Uterus (tissue), 2 donors: ENCODE measurements around the gene HSPB8.

ENCODE experiments used
- CTCF ChIP-seq, 4 experiments: fragments of 200-600 bp in 2 of 4; fragments of 450-650 bp in 2 of 4; sonication (generic) in 2 of 4; IDR thresholded peaks; one replicate each; pipeline ENCODE4 v1.5.1; 2016 to 2019; ENCODE audit warnings: antibody characterized with exemption in 4 of 4, mild to moderate bottlenecking in 2 of 4, moderate library complexity in 1 of 4
- POLR2A ChIP-seq, 2 donors: fragments of 450-650 bp; IDR thresholded peaks; one replicate each; pipeline ENCODE4 v1.6.1; 2016; ENCODE audit warnings: antibody characterized with exemption in 2 of 2, mild to moderate bottlenecking in 1 of 2, moderate library complexity in 1 of 2

DNA sequence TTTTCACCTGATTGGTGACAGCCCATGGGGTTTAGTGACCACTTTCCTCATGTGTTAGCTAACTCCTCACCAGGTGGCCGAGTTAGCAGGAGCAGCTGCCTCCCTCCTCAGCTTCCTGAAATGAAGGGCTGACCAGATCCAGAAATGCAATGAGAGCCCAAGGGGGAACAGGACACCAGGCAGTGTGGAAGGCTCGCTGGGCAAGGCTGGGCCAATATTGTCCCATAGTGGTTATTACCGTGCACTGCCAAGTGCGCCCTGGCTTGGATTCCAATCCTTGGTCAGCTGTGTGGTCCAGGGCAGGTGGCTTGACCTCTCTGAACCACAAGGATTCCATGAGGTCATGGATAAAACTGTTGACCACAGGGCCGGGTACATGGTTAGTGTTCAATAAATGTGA, 3.6 kb upstream of the HSPB8 start:
- TF ChIP-seq CTCF (IDR thresholded peaks at IDR 0.05): no peak
- no peak for TF ChIP-seq POLR2A (IDR thresholded peaks at IDR 0.05)
